GM12874 (cell line): ENCODE measurements around the gene C1QTNF12.
A peak's percentile ranks its signal among the peaks of the same experiment; 100 is the strongest.

Experiments
- TF ChIP-seq, protein P1 (sequence below): IDR thresholded peaks from 2 replicates; pipeline ENCODE4 v1.5.1; 2011; ENCODE audit warnings: low read depth, mild to moderate bottlenecking, control low read depth, low read length, moderate library complexity; ENCODE audit not compliant: insufficient read depth

C1QTNF12 gene

GRCh38 chr1:1278620-1279019 is 32.1 kb upstream of the C1QTNF12 start:
- TF ChIP-seq, protein P1, sequence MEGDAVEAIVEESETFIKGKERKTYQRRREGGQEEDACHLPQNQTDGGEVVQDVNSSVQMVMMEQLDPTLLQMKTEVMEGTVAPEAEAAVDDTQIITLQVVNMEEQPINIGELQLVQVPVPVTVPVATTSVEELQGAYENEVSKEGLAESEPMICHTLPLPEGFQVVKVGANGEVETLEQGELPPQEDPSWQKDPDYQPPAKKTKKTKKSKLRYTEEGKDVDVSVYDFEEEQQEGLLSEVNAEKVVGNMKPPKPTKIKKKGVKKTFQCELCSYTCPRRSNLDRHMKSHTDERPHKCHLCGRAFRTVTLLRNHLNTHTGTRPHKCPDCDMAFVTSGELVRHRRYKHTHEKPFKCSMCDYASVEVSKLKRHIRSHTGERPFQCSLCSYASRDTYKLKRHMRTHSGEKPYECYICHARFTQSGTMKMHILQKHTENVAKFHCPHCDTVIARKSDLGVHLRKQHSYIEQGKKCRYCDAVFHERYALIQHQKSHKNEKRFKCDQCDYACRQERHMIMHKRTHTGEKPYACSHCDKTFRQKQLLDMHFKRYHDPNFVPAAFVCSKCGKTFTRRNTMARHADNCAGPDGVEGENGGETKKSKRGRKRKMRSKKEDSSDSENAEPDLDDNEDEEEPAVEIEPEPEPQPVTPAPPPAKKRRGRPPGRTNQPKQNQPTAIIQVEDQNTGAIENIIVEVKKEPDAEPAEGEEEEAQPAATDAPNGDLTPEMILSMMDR, result no peak

DNA sequence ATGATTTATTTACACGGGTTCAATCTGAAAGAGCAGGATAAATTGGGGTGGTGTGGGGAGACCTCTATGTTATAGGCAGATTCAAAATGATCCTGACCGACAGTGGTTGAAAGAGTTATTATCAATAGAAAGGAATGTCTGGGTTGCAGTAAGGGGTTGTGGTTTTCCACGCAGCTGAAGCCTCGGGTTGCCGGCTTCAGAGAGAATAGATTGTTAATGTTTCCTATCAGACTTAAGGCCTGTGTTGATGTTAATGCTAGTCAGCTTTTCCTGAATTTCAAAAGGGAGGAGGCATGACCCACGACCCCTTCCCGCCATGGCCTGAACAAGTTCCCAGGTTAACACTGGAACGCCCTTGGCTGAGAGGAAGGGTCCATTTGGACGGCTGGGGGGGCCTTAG is 29.3 kb upstream of the C1QTNF12 start:
- TF ChIP-seq, protein P1, result no peak

- TF ChIP-seq, protein P1, result no peak
These were observed 28.5 kb upstream of the C1QTNF12 start for GRCh38 chr1:1274931-1275431.

GRCh38 chr1:1274299-1274930 is 27.9 kb upstream of the C1QTNF12 start:
- TF ChIP-seq, protein P1, result no peak

DNA sequence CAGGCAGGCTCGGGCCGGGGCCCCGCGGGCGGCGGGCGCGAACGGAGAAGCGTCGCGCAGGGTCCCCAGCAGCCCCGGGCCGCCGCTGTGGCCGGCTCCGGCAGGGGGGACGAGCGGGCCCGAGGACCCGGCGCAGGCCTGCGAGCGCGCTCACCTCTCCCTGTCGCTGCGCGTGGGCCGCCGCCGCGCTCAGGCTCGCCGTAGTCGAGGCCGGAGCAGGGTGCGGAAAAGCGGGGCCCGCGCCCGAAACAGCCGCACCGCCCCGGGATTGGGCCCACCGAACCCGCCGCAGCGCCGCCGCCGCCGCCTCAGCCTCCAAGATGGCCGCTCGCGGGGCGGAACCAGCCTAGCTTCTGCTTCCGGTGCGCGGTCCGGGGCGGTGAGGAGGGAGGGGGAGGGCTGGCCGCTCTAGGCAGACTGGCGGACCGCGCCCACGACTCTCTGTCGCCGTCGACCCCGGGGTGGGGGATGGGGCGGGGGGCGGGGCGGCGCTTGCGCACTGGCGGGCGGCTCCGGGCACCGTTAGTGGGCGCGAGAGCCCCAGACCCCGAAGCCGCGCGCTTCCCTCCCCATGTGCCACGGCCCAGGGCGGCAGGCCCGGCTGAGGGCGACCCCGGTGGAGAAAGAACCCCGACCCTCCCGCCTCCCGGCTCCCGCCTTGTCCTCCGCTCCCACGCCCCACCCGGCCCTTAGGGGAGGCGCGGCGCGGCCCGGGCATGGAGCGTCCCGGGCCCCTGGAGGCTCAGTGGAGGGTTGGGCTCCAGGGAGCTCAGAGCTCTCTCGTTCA is 27.2 kb upstream of the C1QTNF12 start, which contains the start of gene UBE2J2:
Gene UBE2J2, minus strand, starts transcription at position 343 of the 787 bp plus-strand sequence. CDS start 5,862 bp downstream, outside the sequence.
- TF ChIP-seq, protein P1, result 0 out of 2 replicates have a peak, but pooled peaks have one; percentile 3

GRCh38 chr1:1273209-1273511 is 26.6 kb upstream of the C1QTNF12 start:
- TF ChIP-seq, protein P1, result no peak

- TF ChIP-seq, protein P1, result no peak
These were observed 26.1 kb upstream of the C1QTNF12 start for GRCh38 chr1:1272341-1273208.
